Mesangial cell (primary cell): ENCODE data around the gene LSM4. TPM values are rescaled to one million over a fixed set of nuclear protein-coding genes. Genes with fewer than 3 reads are reported as not detected.

Experiments
- total RNA-seq: library from RNA; depleted of rRNA; stranded (reverse); fragments of >200 nt; gene quantifications from 2 replicates; pipeline ENCODE4 v1.2.3, GENCODE V29; 2015

The LSM4 gene
- total RNA-seq: 196 and 334 TPM in 2 replicates

GRCh38 chr19:18322759-18323460 lies at the start of gene LSM4:
TSS of gene LSM4 (minus strand) at chr19:18323076. CDS start at chr19:18323020, 56 bp downstream.

GRCh38 chr19:18340190-18340989 lies 17.5 kb upstream of the LSM4 start, which contains the start of gene PGPEP1:
TSS of gene PGPEP1 (plus strand) at chr19:18340598. CDS start at chr19:18340682, 84 bp downstream.

GRCh38 chr19:18281082-18282020 lies 41.5 kb downstream of the LSM4 start, which contains the start of gene JUND:
TSS of gene JUND (minus strand) at chr19:18281622. CDS start at chr19:18281484, 138 bp downstream.

GRCh38 chr19:18274219-18274780 lies 48.6 kb downstream of the LSM4 start, which contains the start of gene IQCN:
TSS of gene IQCN (minus strand) at chr19:18274452. CDS start at chr19:18269478, 4,974 bp downstream.

Other genes starting within 250 kb of the LSM4 start
- gene IL12RB1, start 236.1 kb downstream of the LSM4 start, total RNA-seq: not detected in 2 replicates
- gene MAST3, start 225.3 kb downstream of the LSM4 start, total RNA-seq: 2.0 and 5.8 TPM in 2 replicates
- gene PIK3R2, start 169.9 kb downstream of the LSM4 start, total RNA-seq: 41.9 and 73.3 TPM in 2 replicates
- 22.2 TPM in 1 of 2 replicates, not detected in the other for gene IFI30, start 149.3 kb downstream of the LSM4 start, total RNA-seq
- 21.3 and 45.8 TPM in 2 replicates for gene MPV17L2, start 129.9 kb downstream of the LSM4 start, total RNA-seq
- 0.65 and 2.4 TPM in 2 replicates for gene RAB3A, start 119.0 kb downstream of the LSM4 start, total RNA-seq
- gene PDE4C, start 96.6 kb downstream of the LSM4 start, total RNA-seq: not detected in 2 replicates
- gene IQCN, start 48.6 kb downstream of the LSM4 start, total RNA-seq: 0.16 and 1.1 TPM in 2 replicates
- gene JUND, start 41.5 kb downstream of the LSM4 start, total RNA-seq: 277 and 421 TPM in 2 replicates
- gene PGPEP1, start 17.5 kb upstream of the LSM4 start, total RNA-seq: 2.9 and 16.4 TPM in 2 replicates
- 20.4 and 246 TPM in 2 replicates for gene GDF15, start 63.1 kb upstream of the LSM4 start, total RNA-seq
- gene LRRC25, start 74.5 kb upstream of the LSM4 start, total RNA-seq: 0.25 TPM in 1 of 2 replicates, not detected in the other
- gene SSBP4, start 96.3 kb upstream of the LSM4 start, total RNA-seq: 131 and 177 TPM in 2 replicates
- gene ISYNA1, start 115.1 kb upstream of the LSM4 start, total RNA-seq: 63.4 and 164 TPM in 2 replicates
- 13.0 and 20.8 TPM in 2 replicates for gene ELL, start 199.0 kb upstream of the LSM4 start, total RNA-seq
- gene FKBP8, start 220.5 kb upstream of the LSM4 start, total RNA-seq: 181 and 304 TPM in 2 replicates
- gene KXD1, start 234.8 kb upstream of the LSM4 start, total RNA-seq: 169 and 233 TPM in 2 replicates
- gene UBA52, start 248.8 kb upstream of the LSM4 start, total RNA-seq: 945 and 1,196 TPM in 2 replicates